Naive thymus-derived CD4-positive, alpha-beta T cell (primary cell): Measurements from ENCODE around the gene PLCL2. TPM values are rescaled to one million over a fixed set of nuclear protein-coding genes. Genes with fewer than 3 reads are reported as not detected.

Source experiments
- ATAC-seq: fragments of 150-1000 bp; cut with Tn5 transposase; 2 replicates; pipeline ENCODE4 v1.10.0; 2021; ENCODE audit warnings: mild to moderate bottlenecking, moderate library complexity
- CTCF ChIA-PET: fragments of 350-600 bp; sonication (Branson Sonifier 250); formaldehyde crosslinking; loops from one replicate; lab custom pipeline; 2021; ENCODE audit warnings: antibody characterized with exemption; lab: Charles Lee
- POLR2A ChIA-PET: fragments of 350-600 bp; sonication (Branson Sonifier 250); formaldehyde crosslinking; loops from one replicate; lab custom pipeline; 2021; ENCODE audit warnings: antibody characterized with exemption, inconsistent platforms; lab: Charles Lee
- DNase-seq, 9 donors: peaks; one replicate each; pipeline versions ENCODE4 v3.0.0 to v3.0.0-alpha.2; 2020 to 2022; ENCODE audit warnings: mixed read lengths in 1 of 9
- H3K27ac ChIP-seq: one replicate; pipeline ENCODE4 v1.7.0; 2013; ENCODE audit warnings: mild to moderate bottlenecking, low read depth, low read length, moderate library complexity
- H3K27me3 ChIP-seq, 2 donors: one replicate each; pipeline ENCODE4 v1.7.0; 2013; ENCODE audit warnings: low read length in 2 of 2, mild to moderate bottlenecking in 2 of 2, moderate library complexity in 2 of 2; ENCODE audit not compliant: control insufficient read depth in 2 of 2, insufficient read depth in 2 of 2
- H3K36me3 ChIP-seq, 3 experiments: 1 replicate in 2 of 3; 2 replicates in 1 of 3; pipeline ENCODE4 v1.7.0; 2013; ENCODE audit warnings: low read length in 3 of 3, mild to moderate bottlenecking in 3 of 3, moderate library complexity in 1 of 3; ENCODE audit not compliant: insufficient read depth in 3 of 3, control insufficient read depth in 2 of 3
- H3K4me1 ChIP-seq, 2 donors: one replicate each; pipeline ENCODE4 v1.7.0; 2013; ENCODE audit warnings: low read length in 2 of 2, mild to moderate bottlenecking in 2 of 2, moderate library complexity in 1 of 2; ENCODE audit not compliant: control insufficient read depth in 2 of 2, insufficient read depth in 2 of 2
- H3K4me3 ChIP-seq: 2 replicates; pipeline ENCODE4 v1.7.0; 2013; ENCODE audit warnings: mild to moderate bottlenecking, low read length
- H3K9me3 ChIP-seq, 3 experiments: 1 replicate in 2 of 3; 2 replicates in 1 of 3; pipeline ENCODE4 v1.7.0; 2013; ENCODE audit warnings: low read length in 3 of 3; ENCODE audit not compliant: control insufficient read depth in 2 of 3
- H3K27ac Mint-ChIP-seq, 9 donors: one replicate each; pipeline ENCODE4 v1.8.0; 2020 to 2022; ENCODE audit warnings: mixed read lengths in 9 of 9, mild to moderate bottlenecking in 8 of 9, moderate library complexity in 5 of 9, inconsistent platforms in 2 of 9
- H3K27me3 Mint-ChIP-seq, 5 donors: one replicate each; pipeline ENCODE4 v1.8.0; 2021 to 2022; ENCODE audit warnings: mixed read lengths in 5 of 5, mild to moderate bottlenecking in 1 of 5
- H3K36me3 Mint-ChIP-seq, 5 donors: one replicate each; pipeline ENCODE4 v1.8.0; 2020 to 2022; ENCODE audit warnings: mixed read lengths in 5 of 5, mild to moderate bottlenecking in 3 of 5, inconsistent platforms in 1 of 5
- H3K4me1 Mint-ChIP-seq, 7 donors: one replicate each; pipeline ENCODE4 v1.8.0; 2020 to 2022; ENCODE audit warnings: mixed read lengths in 7 of 7, mild to moderate bottlenecking in 3 of 7, inconsistent platforms in 1 of 7
- H3K4me3 Mint-ChIP-seq, 10 donors: one replicate each; pipeline ENCODE4 v1.8.0; 2020 to 2022; ENCODE audit warnings: mild to moderate bottlenecking in 10 of 10, mixed read lengths in 10 of 10, moderate library complexity in 6 of 10, inconsistent platforms in 2 of 10
- H3K9me3 Mint-ChIP-seq, 11 donors: one replicate each; pipeline ENCODE4 v1.8.0; 2020 to 2022; ENCODE audit warnings: mixed read lengths in 11 of 11, mild to moderate bottlenecking in 4 of 11, inconsistent platforms in 1 of 11, moderate library complexity in 1 of 11
- intact Hi-C, 2 donors: fragments of 100-400 bp; cut with micrococcal nuclease; formaldehyde crosslinking; loops; one replicate each; pipeline ENCODE4 v1.15.1; 2023
- polyA plus RNA-seq, 2 donors: library from polyadenylated mRNA; unstranded; fragments of 300-500 nt; fragmentation: Illumina TruSeq; gene quantifications; one replicate each; pipeline ENCODE4 v1.2.3, GENCODE V29; 2021
- total RNA-seq, 6 experiments: library from RNA in 5 of 6; stranded (reverse) in 5 of 6; gene quantifications; 1 replicate in 5 of 6; 2 replicates in 1 of 6; pipeline ENCODE4 v1.2.3 and lab custom pipeline; 2021 to 2026

PLCL2 gene
- total and polyA plus RNA-seq, 7 experiments from 2014 or later, result 48.9 to 90.8 (median 64.1) TPM

DNA sequence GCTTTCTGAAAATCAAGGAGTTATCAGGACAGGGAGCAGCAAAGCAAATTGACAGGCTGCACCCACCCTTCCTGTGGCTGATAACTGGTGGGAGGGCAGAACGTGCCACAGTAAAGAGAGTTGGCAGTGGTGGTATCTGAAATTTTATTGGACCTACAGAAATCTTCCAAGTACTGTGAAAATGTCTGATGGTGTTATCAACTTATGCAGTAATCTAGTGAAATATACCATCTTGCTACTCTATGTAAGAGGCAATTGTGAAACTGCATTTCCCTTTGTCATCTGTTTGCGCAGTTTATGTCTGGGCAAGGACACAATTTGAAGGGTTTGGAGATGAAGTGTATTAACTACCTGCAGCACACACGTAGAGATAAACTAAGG is 1.5 kb downstream of the PLCL2 start:
- ATAC-seq (peak; percentile 17), DNase-seq (peak in 6 of 9 donors; percentile 25 to 46 (median 34))
- peak overlapping the region; percentile 92 to 99 (median 97) for H3K4me3 Mint-ChIP-seq
- peak overlapping the region; percentile 78 for H3K27ac ChIP-seq
- no peaks in the 10 kb centered on the region for H3K9me3 Mint-ChIP-seq
- CTCF ChIA-PET, result interaction anchor here (0.7 to 1.5 kb wide), 4 partner anchors 22 to 78 kb away, joined by 3 read pairs; no protein-coding TSS in a partner anchor
- peaks cover 47 to 58% (median 56%) of the 10 kb centered on the region in 7 donors for H3K4me1 Mint-ChIP-seq
- peaks cover 0 to 11% (median 0%) of the 10 kb centered on the region in 3 experiments for H3K36me3 ChIP-seq
- POLR2A ChIA-PET, result interaction anchor here (0.6 to 7.0 kb wide), 8 partner anchors 10 to 346 kb away, joined by 3 to 87 read pairs (median 4); no protein-coding TSS in a partner anchor
- peaks cover 33 to 35% of the 10 kb centered on the region in 2 donors for H3K4me1 ChIP-seq
- peaks cover 0 to 18% (median 0%) of the 10 kb centered on the region in 5 donors for H3K36me3 Mint-ChIP-seq
- peak overlapping the region; percentile 90 to 99 (median 95) for H3K27ac Mint-ChIP-seq
- intact Hi-C loops, result loop anchor here (1.0 to 10.0 kb wide), 13 partner anchors 15 to 1549 kb away; partner anchors contain the start of genes OXNAD1 (in 1 of the 2) and SATB1 (in 1 of the 2)
- no peaks in the 10 kb centered on the region for H3K27me3 ChIP-seq
- H3K4me3 ChIP-seq, result peak overlapping the region; percentile 91
- no peaks in the 10 kb centered on the region for H3K9me3 ChIP-seq
- no peaks in the 10 kb centered on the region for H3K27me3 Mint-ChIP-seq

- Mint-ChIP-seq H3K27me3 (no peaks in the 10 kb centered on the region), H3K4me1 (peaks cover 55 to 66% (median 64%) of the 10 kb centered on the region in 7 donors), H3K9me3 (no peaks in the 10 kb centered on the region), H3K4me3 (peak overlapping the region; percentile 92 to 99 (median 97)), H3K27ac (peak overlapping the region; percentile 90 to 99 (median 95)), H3K36me3 (peaks cover 0 to 23% (median 0%) of the 10 kb centered on the region in 5 donors)
- Histone ChIP-seq H3K36me3 (peaks cover 0 to 11% (median 0%) of the 10 kb centered on the region in 3 experiments), H3K27ac (peak overlapping the region; percentile 78), H3K27me3 (no peaks in the 10 kb centered on the region), H3K4me1 (peaks cover 41 to 42% of the 10 kb centered on the region in 2 donors), H3K4me3 (peak overlapping the region; percentile 91), H3K9me3 (no peaks in the 10 kb centered on the region)
- intact Hi-C loops, result loop anchor here (2.0 to 10.0 kb wide), 10 partner anchors 14 to 1548 kb away; partner anchors contain the start of genes OXNAD1 (in 1 of the 2) and SATB1 (in 1 of the 2)
- CTCF ChIA-PET, result no interaction called here
- POLR2A ChIA-PET, result interaction anchor here (0.8 to 7.0 kb wide), 6 partner anchors 9 to 46 kb away, joined by 3 to 87 read pairs (median 8); no protein-coding TSS in a partner anchor
- ATAC-seq (no peak), DNase-seq (no peak)
Observed at GRCh38 chr3:16887130-16887529, 2.4 kb downstream of the PLCL2 start.

DNA sequence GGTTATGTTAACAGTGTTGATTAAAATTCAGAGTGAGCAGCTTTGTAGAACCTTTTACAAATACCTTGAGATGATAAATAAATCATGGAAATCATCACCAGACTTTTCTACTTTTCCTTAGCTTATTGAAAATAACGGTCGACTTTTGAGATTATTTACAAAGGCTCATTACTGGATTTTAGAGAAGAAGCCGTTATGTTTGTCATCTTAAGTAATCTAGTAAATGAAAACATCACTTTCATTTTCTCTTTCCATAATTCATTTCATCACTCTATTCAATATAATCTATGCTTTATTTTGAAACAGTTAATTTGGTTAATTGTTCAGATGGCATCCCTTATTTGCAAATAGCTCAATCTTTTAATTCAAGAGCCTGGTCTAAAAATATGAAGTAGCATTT is 3.6 kb downstream of the PLCL2 start:
- ATAC-seq, result no peak
- peak overlapping the region; percentile 92 to 99 (median 97) for H3K4me3 Mint-ChIP-seq
- H3K27me3 Mint-ChIP-seq, result no peaks in the 10 kb centered on the region
- ChIA-PET POLR2A (interaction anchor here (0.8 to 7.0 kb wide), 4 partner anchors 12 to 50 kb away, joined by 3 to 87 read pairs (median 4); no protein-coding TSS in a partner anchor), CTCF (interaction anchor here (1.4 kb wide), 1 partner anchor 13 kb away, joined by 5 read pairs; no protein-coding TSS in a partner anchor)
- Histone ChIP-seq H3K27ac (peak overlapping the region; percentile 78), H3K36me3 (peaks cover 0 to 11% (median 0%) of the 10 kb centered on the region in 3 experiments), H3K9me3 (no peaks in the 10 kb centered on the region), H3K4me3 (peak overlapping the region; percentile 91), H3K27me3 (no peaks in the 10 kb centered on the region), H3K4me1 (peaks cover 51 to 52% of the 10 kb centered on the region in 2 donors)
- H3K9me3 Mint-ChIP-seq, result no peaks in the 10 kb centered on the region
- intact Hi-C loops, result loop anchor here (1.0 to 10.0 kb wide), 13 partner anchors 9 to 1546 kb away; partner anchors contain the start of genes OXNAD1 (in 1 of the 2) and SATB1 (in 1 of the 2)
- H3K4me1 Mint-ChIP-seq, result peaks cover 64 to 74% (median 69%) of the 10 kb centered on the region in 7 donors
- peaks cover 0 to 26% (median 0%) of the 10 kb centered on the region in 5 donors for H3K36me3 Mint-ChIP-seq
- peak overlapping the region; percentile 90 to 99 (median 95) for H3K27ac Mint-ChIP-seq
- DNase-seq, result no peak

- peak; percentile 43 for ATAC-seq
- H3K27me3 Mint-ChIP-seq, result no peaks in the 10 kb centered on the region
- H3K9me3 Mint-ChIP-seq, result no peaks in the 10 kb centered on the region
- peaks cover 0 to 26% (median 0%) of the 10 kb centered on the region in 5 donors for H3K36me3 Mint-ChIP-seq
- peak overlapping the region; percentile 78 for H3K27ac ChIP-seq
- CTCF ChIA-PET, result interaction anchor here (1.4 kb wide), 1 partner anchor 12 kb away, joined by 5 read pairs; no protein-coding TSS in a partner anchor
- no peaks in the 10 kb centered on the region for H3K27me3 ChIP-seq
- peaks cover 53 to 57% of the 10 kb centered on the region in 2 donors for H3K4me1 ChIP-seq
- POLR2A ChIA-PET, result interaction anchor here (0.6 to 7.0 kb wide), 5 partner anchors 15 to 607 kb away, joined by 3 to 87 read pairs (median 6); no protein-coding TSS in a partner anchor
- peak in 5 of 9 donors; percentile 23 to 48 (median 38) for DNase-seq
- H3K27ac Mint-ChIP-seq, result peak overlapping the region; percentile 90 to 99 (median 95)
- peak overlapping the region; percentile 92 to 99 (median 97) for H3K4me3 Mint-ChIP-seq
- peaks cover 61 to 73% (median 72%) of the 10 kb centered on the region in 7 donors for H3K4me1 Mint-ChIP-seq
- intact Hi-C loops, result loop anchor here (1.0 to 10.0 kb wide), 14 partner anchors 8 to 1546 kb away; partner anchors contain the start of genes OXNAD1 (in 1 of the 2) and SATB1 (in 1 of the 2)
- H3K4me3 ChIP-seq, result peak overlapping the region; percentile 91
- no peaks in the 10 kb centered on the region for H3K9me3 ChIP-seq
- peaks cover 0 to 11% (median 0%) of the 10 kb centered on the region in 3 experiments for H3K36me3 ChIP-seq
Observed at GRCh38 chr3:16888785-16889607, 4.2 kb downstream of the PLCL2 start.

DNA sequence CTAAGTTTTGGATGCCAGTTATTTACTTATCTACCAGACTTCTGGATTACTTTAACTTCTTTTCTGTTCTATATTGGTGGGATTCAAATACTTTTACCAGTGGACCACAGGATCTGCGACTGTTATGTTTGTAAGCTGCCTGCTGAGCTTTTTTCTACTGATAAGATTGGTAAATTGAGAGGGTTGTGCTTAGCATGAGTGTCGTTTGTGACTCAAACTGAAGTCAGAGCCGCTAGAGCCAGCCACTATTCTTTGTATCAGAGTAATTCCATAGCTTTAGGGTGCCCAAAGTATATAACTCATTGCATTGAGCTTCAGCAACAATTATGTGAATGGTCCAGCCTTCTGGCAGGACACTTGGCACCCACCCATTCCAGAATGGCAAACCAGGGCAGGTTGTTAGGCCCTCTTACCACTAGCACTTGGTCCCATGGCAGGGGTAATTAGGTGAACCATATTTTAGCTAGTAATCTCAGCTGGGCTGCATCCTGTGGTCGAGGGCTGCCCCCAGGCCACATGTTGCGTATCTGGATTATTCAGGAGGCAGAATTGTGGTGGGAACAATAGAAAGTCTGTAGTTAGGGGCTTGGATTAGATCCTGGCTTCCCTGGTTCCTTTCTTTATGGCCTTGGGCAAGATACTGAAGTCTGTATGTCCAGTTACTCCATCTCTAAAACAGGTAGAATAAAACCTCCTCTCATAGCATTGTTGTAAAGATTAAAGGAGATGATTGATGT is 6.0 kb downstream of the PLCL2 start:
- CTCF ChIA-PET, result interaction anchor here (0.7 kb wide), 1 partner anchor 47 kb away, joined by 3 read pairs; no protein-coding TSS in a partner anchor
- no peaks in the 10 kb centered on the region for H3K9me3 ChIP-seq
- ATAC-seq, result no peak
- H3K27me3 ChIP-seq, result no peaks in the 10 kb centered on the region
- Mint-ChIP-seq H3K27ac (peak overlapping the region in 8 of 9 donors; percentile 3 to 97 (median 72)), H3K4me3 (peak overlapping the region in 8 of 10 donors; percentile 52 to 99 (median 96)), H3K4me1 (peaks cover 64 to 87% (median 79%) of the 10 kb centered on the region in 7 donors), H3K9me3 (peaks cover 0 to 2% (median 0%) of the 10 kb centered on the region in 11 donors), H3K36me3 (peaks cover 0 to 22% (median 0%) of the 10 kb centered on the region in 5 donors), H3K27me3 (no peaks in the 10 kb centered on the region)
- peaks cover 53 to 62% of the 10 kb centered on the region in 2 donors for H3K4me1 ChIP-seq
- H3K4me3 ChIP-seq, result no peak overlapping the region
- intact Hi-C loops, result no loop called here
- H3K36me3 ChIP-seq, result no peaks in the 10 kb centered on the region
- no peak overlapping the region for H3K27ac ChIP-seq
- DNase-seq, result no peak
- POLR2A ChIA-PET, result interaction anchor here (0.7 to 2.2 kb wide), 4 partner anchors 8 to 29 kb away, joined by 3 to 8 read pairs (median 4); no protein-coding TSS in a partner anchor
